SKM-1 treated with dmso at 0.1 percent for 144 hours (cell line): ENCODE measurements around the gene A2ML1.
"Not testable (repeated sequence)": the region's sequence is repeated elsewhere in the genome, so short reads cannot be mapped to it uniquely, and the experiment has no call there.

Experiments used
- DNase-seq: peaks from one replicate; lab custom pipeline; 2025; ENCODE audit not compliant: unreplicated experiment; lab: John Stamatoyannopoulos, UW

Gene A2ML1

DNA sequence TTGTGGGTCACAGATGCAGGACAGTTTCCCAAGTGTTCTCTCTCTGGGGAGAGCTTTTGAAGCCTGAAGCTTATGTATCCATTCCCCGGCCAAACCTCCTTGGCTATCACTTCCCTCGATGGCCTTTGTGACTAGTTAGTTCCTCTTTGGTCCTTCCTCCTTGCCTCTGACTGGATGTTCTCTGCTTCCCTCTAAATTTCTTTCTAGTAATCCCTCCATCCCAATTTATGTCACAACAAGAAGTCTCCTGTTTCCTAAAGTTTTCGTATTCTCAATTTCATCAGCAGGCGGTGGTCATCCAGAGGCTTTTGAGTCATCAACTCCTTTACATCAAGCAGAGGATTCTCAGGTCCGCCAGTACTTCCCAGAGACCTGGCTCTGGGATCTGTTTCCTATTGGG lies 27.5 kb downstream of the A2ML1 start:
- peak; percentile 27 for DNase-seq

DNA sequence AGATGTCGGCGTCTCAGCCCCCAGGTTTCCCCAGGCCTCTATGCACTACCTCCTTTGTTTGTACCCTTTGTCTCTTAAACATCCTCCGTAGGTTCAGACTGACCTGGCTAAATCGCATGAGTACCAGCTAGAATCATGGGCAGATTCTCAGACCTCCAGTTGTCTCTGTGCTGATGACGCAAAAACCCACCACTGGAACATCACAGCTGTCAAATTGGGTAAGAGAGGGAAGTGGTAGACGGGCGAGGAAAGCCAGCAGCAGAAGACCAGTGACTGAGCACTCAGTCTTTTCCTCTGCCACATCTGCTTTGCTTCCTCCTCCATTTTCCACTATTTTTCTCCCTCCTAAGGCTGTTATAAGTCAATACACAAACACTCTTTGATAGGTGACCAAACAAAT lies 29.7 kb downstream of the A2ML1 start:
- no peak for DNase-seq

DNA sequence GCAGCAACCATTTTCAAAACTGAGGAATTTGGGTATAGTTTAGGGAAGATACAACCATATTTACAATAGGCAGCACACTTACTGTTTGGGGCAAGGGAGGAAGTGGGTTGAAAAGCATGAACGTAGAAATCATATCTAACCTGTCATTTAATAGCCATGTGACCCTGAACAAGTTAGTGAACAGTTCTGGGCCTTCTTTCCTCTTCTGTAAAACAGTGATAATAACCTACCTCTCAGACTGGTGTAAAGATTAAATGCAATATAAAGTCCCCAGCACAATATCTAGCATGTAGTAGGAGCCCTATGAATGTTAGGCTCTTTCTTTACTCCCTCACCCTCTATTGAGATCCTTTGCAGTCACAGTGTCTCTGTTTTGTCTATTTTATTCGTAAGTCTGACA lies 33.5 kb downstream of the A2ML1 start:
- no peak for DNase-seq

DNA sequence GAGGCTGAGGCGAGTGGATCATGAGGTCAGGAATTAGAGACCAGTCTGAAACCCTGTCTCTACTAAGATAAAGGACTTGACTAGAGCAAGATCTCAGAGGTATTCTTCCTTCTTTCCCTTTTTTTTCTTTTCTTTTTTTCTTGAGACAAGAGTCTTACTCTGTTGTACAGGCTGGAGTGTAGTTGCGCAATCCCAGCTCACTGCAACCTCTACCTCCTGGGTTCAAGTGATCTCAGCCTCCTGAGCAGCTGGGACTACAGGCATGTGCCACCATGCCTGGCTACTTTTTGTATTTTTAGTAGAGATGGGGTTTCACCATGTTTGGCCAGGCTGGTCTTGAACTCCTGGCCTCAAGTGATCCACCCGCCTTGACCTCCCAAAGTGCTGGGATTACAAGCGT lies 37.0 kb downstream of the A2ML1 start:
- DNase-seq = not testable (repeated sequence)

DNA sequence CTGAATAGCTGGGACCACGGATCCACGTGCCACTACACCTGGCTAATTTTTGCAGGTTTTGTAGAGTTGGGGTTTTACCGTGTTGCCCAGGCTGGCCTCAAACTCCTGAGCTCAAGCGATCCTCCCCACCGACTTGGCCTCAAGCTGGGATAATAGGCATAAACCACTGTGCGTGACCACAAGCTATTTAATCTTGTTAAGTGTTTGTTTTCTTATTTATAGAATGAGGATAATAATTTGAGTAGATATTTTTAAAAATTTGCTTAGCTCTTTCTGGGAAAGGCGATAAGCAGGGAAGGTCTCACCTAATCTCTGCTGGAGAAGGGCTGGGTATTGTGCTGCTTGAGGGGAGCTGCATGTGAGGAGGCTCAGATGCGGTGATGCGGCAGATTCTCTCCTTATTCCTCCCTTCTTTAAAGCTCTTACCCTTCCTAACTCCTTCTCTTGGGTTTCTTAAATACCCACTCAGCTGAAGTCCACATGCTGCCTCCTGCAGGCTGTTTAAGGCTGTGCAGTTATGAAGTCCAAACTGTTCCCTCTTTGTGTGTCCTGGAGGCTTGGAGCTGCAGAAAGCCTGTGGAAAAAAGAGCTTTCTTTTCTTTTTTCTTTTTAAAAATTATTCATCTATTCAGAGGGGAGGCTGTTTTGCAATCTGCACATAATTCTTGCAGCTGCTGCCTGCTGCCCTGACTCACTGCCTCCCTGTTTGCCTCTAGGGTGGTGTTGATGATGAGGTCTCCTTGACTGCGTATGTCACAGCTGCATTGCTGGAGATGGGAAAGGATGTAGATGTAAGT lies 37.9 kb downstream of the A2ML1 start:
- peak; percentile 29 for DNase-seq

DNA sequence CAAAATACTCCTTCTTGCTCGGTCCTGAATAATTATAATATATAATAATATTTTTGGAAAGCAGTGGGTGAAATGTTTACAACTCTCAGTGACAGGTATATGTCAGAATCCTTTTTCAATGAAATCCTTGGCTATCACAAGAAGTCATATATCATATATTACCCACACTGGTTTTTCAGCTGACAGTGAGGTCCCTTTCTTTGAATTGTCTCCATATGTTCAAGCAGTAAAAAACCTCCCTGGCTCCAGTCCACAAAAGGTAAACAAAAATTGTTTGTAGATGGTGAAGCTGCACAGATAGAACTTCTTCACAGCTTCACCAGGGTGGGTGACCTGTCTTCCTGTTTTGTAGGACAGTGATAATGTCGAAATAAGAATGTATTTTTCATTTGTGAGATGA lies 44.0 kb downstream of the A2ML1 start:
- DNase-seq = no peak

DNA sequence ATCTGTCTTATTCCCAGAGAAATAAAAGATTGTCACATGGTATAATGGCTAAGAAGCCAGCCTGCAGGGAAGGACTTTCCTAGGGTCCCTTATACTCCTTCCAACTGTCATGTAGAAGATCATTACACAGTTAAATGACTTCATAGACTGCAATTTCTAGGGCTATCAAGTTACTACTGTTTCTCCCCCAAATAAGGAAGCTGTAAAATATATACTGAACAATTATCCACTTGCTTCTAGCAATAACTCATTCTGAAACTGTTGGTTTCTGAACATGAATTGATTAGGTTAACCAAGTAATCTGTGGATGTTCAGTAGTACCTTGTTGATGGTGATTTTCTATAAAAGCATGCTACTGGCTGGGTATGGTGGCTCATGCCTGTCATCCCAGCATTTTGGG lies 44.6 kb downstream of the A2ML1 start:
- DNase-seq = no peak

DNA sequence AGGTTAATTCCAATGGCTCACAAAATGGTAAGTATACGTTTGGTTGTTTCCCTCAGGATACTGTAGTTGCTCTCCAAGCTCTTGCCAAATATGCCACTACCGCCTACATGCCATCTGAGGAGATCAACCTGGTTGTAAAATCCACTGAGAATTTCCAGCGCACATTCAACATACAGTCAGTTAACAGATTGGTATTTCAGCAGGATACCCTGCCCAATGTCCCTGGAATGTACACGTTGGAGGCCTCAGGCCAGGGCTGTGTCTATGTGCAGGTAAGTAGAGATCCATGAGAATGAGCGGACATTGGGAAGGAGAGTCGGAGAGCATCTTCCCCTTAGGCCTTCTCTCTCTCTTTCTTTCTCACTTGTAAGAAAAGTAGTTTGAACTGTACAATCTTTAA lies 45.4 kb downstream of the A2ML1 start:
- no peak for DNase-seq

DNA sequence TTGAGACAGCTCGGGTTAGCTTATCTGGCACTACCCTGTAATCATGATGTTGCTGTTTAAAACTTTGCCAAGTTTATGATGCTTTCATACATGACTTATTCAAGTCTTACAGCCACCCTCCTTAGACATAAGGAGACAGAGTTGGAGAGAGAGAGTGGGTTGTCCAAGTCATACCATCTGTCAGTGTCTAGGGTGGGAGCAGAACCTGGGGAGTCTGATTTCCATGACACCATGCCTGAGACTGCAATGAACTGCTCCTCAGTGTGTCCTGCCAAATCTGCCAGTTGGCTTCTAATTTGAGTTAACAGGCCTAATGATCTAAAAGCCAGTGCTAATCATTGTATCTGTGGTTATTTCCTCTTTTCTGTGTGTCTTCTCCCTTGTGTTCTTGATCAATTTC lies 48.2 kb downstream of the A2ML1 start:
- DNase-seq = no peak

DNA sequence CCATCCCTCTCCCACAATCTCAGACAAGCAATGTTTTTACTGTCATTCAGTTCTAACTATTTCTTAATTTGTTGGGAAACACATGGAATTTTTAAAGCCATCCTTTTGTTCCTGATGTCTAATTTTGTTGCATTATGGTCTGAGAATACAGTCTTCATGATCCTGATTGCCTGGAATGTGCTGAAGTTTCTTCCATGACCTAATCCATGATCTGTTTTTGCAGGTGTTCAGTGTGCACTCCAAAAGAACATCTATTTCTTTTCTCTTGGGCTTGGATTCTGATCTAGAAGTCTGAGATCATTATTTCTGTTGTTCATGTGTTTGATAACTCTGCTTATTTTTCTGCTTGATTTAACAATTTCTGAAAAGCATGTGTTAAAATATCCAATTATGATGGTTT lies 48.6 kb downstream of the A2ML1 start:
- DNase-seq = no peak

DNA sequence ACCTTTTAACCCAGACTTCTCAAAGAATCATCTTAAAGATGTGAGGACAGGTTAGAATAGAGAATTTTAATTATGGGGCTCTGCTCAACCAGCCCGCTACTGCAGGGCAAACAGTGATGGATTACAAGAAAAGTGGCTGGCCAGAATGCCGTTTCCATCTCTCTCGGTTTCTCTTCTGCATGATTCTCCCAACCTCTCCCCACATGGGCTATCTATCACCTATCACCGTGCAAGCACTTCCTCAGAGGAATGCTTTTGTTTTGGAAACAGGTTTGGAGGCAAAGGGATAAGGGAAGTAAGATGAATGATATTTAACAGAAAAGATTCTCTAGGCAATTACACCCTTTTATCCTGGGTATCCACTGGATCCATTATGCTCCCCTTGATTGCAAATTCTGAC lies 54.5 kb downstream of the A2ML1 start:
- no peak for DNase-seq

DNA sequence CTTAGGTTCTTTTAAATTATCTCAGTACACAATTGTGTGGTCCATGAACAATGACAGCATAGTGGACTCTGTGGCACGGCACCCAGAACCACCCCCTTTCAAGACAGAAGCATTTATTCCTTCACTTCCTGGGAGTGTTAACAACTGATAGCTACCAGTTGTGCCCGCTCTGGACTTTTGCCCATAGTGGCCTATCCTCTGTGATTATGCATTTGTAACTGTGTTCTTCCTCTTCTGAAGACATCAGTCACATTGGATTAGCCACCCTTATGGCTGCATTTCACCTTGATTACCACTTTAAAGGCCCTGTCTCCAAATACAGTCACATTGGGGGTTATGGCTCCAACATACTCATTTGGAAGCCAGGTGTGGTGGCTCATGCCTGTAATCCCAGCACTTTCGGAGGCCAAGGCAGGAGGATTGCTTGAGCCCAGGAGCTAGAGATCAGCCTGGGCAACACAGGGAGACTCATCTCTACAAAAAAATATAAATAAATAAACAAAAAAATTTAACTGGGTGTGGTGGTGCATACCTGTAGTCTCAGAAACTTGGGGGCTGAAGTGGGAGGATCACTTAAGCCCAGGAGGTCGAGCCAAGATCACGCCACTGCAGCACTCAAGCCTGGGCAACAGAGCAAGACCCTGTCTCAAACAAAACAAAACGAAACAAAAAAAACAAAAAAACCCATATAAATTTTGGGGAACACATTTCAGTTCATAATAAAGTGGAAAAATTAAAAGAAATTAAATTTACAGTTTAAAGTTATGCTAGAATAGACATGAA lies 64.3 kb downstream of the A2ML1 start:
- no peak for DNase-seq

DNA sequence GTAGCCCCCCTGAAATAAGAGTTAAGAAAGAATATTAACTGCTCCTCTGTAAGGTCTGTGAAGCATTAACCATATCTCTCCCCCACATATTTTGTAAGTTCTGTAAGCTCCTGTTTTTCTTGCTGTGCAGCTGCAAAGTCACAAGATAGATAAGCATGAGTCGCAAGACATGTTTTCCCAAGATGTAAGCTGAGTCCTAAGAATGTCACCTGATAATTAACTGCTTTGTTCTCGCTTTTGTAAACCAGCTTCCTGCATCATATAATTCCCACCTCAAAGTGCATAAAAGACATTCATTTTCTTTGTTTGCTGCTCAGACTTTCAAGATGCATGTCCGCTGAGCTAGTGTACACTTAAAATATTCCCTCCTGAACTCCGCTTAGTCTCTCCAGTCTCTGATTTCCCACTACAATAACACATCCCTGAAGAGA lies 64.9 kb downstream of the A2ML1 start:
- no peak for DNase-seq

DNA sequence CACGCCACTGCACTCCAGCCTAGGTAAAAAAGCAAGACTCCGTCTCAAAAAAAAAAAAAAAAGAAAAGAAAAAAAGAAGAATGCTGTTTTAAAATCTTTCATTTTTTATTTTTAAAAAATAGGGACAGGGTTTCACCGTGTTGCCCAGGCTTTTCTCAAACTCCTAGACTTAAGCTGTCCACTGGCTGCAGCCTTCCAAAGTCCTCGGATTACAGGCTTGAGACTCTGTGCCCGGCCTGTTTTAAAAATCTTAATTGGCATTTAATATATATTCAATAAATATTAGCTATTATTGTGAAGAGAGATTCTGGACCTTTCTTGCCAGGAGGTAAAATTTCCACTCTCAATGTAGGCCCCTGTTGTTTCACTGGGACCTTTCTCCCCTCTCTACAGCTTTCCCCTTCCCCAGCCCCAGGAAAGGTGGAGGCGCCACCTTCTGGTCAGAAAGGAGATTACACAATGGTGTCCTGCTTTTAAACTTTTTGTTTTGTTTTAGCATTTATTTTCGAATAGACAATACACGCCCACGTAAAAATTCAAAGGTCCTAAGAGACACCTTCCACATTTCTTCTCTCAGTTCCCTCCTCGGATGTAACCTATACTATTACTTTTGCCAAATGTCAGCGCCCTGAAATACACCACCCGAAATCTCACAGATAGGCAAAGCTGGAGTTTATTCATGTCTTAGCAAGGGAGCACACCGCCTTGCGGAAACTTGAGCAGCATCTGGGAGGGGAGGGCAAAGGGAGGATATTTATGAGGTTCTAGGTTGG lies 68.1 kb downstream of the A2ML1 start:
- no peak for DNase-seq

DNA sequence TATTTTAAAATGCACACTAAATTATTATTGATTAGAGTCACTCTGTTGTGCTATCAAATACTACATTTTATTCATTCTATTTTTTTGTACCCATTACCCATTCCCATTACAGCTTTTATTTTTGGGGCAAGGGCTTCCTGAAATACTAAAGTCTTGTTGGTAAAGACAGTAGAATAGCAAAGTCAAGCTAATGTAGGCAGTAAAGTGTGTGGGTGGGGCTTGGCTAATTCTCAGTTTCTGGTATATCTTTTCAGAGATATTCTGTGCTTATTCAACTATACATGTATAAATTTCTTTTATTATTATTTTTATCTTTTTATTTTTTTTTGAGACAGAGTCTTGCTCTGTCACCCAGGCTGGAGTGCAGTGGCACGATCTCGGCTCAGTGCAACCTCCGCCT lies 69.6 kb downstream of the A2ML1 start:
- DNase-seq = no peak

DNA sequence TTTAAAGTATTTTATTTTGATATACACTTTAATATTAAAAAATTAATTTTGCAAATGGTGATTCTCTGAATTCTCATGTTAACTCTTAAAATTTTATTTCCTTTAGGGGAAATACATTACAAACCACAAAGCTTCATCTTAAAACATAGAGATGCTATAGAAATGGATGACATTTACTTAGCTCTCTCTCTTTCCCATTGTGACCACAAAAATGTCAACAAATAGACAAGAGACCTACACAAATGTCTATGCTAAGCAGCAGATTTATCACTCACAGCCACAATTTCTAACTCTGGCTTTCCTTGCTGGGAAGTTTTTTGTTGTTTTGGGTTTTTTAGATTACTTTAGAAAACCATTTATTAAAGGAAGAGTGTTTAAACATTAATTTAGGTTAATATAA lies 72.0 kb downstream of the A2ML1 start:
- no peak for DNase-seq

DNA sequence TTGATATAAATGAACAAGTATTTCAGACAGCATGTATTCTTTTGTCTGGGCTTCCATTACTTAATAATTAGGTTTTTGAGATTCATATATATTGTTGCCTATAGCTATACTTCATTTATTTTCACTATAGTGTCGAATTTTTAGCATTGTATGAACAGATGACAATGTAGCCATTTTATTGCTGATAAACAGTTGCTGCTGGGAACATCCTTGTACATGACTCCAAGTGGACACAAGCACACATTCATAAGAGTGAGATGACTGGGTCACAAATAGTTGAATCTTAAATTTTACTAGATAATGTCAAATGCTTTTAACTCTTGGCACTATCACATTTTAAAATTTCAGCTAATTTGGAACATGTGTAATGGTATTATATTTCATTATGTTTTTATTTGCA lies 72.6 kb downstream of the A2ML1 start:
- no peak for DNase-seq

DNA sequence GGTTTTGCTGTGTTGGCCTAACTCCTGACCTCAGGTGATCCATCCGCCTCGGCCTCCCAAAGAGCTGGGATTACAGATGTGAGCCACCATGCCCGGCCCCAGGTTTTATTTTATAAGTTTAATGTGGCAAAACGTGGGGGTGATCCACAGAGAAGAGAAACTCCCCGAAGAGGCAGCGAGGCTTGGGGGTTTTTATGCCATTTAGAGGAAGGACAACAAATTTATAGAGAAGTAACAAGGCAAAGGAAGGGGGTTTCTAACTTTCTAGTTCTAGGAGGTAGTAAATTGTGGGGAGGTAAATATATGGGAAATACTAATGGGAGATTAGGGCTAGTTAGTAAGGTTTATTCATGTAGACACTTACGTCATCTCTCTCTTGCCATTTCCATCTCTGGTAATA lies 74.7 kb downstream of the A2ML1 start:
- DNase-seq = no peak

DNA sequence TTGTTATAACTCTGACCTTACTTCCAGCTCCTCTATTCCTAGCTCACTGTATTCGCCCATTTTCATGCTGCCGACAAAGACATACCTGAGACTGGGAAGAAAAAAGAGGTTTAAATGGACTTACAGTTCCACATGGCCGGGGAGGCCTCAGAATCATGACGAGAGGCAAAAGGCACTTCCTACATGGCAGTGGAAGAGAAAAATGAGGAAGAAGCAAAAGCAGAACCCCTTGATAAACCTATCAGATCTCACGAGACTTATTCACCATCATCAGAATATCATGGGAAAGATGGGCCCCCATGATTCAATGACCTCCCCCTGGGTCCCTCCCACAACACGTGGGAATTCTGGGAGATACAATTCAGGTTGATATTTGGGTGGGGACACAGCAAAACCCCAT lies 77.4 kb downstream of the A2ML1 start:
- DNase-seq = peak; percentile 28

DNA sequence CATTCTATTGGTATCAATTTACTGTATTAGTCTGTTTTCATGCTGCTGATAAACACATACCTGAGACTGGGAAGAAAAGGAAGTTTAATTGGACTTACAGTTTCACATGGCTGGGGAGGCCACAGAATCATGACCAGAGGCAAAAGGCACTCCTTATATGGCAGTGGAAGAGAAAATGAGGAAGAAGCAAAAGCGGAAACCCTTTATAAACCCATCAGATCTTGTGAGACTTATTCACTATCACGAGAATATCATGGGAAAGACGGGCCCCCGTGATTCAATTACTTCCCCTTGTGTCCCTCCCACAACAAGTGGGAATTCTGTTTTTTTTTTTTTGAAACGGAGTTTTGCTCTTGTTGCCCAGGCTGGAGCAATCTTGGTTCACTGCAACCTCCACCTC lies 80.3 kb downstream of the A2ML1 start:
- peak; percentile 58 for DNase-seq

DNA sequence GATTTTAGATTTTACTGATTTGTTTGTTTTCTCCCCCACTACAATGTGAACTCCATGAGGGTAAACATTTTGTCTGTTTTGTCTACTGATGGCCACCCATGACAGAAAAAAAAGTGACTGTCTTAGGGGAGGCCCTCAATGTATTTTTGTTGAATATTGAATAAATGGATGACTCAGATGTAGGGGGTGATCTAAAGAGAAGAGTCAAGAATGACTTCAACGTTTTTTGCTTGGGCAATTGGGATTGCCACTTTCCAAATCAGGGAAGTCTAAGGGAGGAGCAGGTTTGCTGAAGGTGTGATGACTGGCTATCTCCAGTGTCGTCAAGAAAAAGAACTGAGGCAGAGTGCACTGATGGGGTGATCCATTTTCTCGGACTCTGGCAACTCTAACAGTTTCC lies 81.2 kb downstream of the A2ML1 start:
- DNase-seq = no peak

DNA sequence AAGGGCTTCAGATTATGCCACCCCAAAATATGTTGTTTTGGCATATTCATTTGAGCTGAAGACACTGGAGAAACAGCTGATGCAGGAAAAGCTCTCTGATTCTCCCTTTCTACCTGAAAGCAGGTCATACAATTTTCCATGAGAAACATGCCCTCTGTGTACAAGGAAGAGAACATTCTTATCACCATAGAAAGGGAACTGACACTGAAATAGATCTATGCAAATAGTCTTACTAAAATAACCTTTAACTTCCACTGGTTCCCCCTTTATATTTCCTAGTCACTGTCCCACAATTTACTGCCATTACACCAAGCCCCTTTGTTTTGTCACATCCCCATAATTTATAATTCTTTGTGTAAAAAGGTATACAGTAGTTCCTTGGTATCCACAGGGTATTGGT lies 82.2 kb downstream of the A2ML1 start:
- no peak for DNase-seq
